PC-9 (cell line): ENCODE results near the gene SPECC1L. TPM values are rescaled to one million over a fixed set of nuclear protein-coding genes. Genes with fewer than 3 reads are reported as not detected.

Experiments
- BruUV-seq: library from RNA; stranded (reverse); fragments of 400-500 nt; replicated peaks from 2 replicates; lab custom pipeline; 2021; lab: Mats Ljungman, UMichigan
- CTCF ChIA-PET: fragments of 300-600 bp; sonication (Branson Sonifier 250); formaldehyde crosslinking; loops from one replicate; lab custom pipeline; 2022; ENCODE audit warnings: antibody characterized with exemption; lab: Charles Lee
- POLR2A ChIA-PET: fragments of 300-600 bp; sonication (Branson Sonifier 250); formaldehyde crosslinking; loops from one replicate; lab custom pipeline; 2022; ENCODE audit warnings: antibody characterized with exemption; ENCODE audit not compliant: unreplicated experiment; lab: Charles Lee
- DNase-seq, 2 experiments: peaks; one replicate each; pipeline versions ENCODE4 v3.0.0 to v3.0.0-alpha.2; 2015 to 2022; ENCODE audit warnings: mixed read lengths in 1 of 2
- H2AFZ ChIP-seq: fragments of 200-600 bp; sonication (generic); 2 replicates; pipeline ENCODE4 v1.8.1; 2017; ENCODE audit warnings: antibody characterized with exemption
- H3F3A ChIP-seq: fragments of 200-600 bp; sonication (generic); 2 replicates; pipeline ENCODE4 v1.8.1; 2017; ENCODE audit warnings: antibody characterized with exemption, mild to moderate bottlenecking, low read depth; ENCODE audit not compliant: insufficient read depth
- H3K27ac ChIP-seq: fragments of 200-600 bp; sonication (generic); 2 replicates; pipeline ENCODE4 v1.6.1; 2016; ENCODE audit warnings: mixed run types
- H3K27me3 ChIP-seq: fragments of 200-600 bp; sonication (generic); 2 replicates; pipeline ENCODE4 v1.6.1; 2016; ENCODE audit warnings: low read depth, mixed run types; ENCODE audit not compliant: insufficient read depth
- H3K36me3 ChIP-seq: fragments of 200-600 bp; sonication (generic); 2 replicates; pipeline ENCODE4 v1.6.1; 2016; ENCODE audit warnings: low read depth, mixed run types
- H3K4me1 ChIP-seq: fragments of 200-600 bp; sonication (generic); replicated peaks from 2 replicates; pipeline ENCODE4 v1.6.1; 2016; ENCODE audit warnings: mixed run types; ENCODE audit not compliant: insufficient read depth
- H3K4me2 ChIP-seq: fragments of 200-600 bp; sonication (generic); 2 replicates; pipeline ENCODE4 v1.6.1; 2017; ENCODE audit warnings: mixed run types
- H3K4me3 ChIP-seq: fragments of 200-600 bp; sonication (generic); 2 replicates; pipeline ENCODE4 v1.6.1; 2016; ENCODE audit warnings: mixed run types
- H3K79me2 ChIP-seq: fragments of 200-600 bp; sonication (generic); 2 replicates; pipeline ENCODE4 v1.6.1; 2017; ENCODE audit warnings: low read depth, mixed run types
- H3K9me2 ChIP-seq: fragments of 200-600 bp; sonication (generic); 2 replicates; pipeline ENCODE4 v1.8.1; 2017; ENCODE audit warnings: mild to moderate bottlenecking; ENCODE audit not compliant: insufficient read depth
- H3K9me3 ChIP-seq: fragments of 200-600 bp; sonication (generic); 2 replicates; pipeline ENCODE4 v1.8.1; 2016; ENCODE audit warnings: low read depth; ENCODE audit not compliant: insufficient read depth
- H4K20me1 ChIP-seq: fragments of 200-600 bp; sonication (generic); 2 replicates; pipeline ENCODE4 v1.8.1; 2017; ENCODE audit not compliant: insufficient read depth
- EZH2 ChIP-seq: fragments of 200-600 bp; sonication (generic); IDR thresholded peaks from 2 replicates; pipeline ENCODE4 v1.8.0; 2017; ENCODE audit warnings: antibody characterized with exemption, low read depth
- intact Hi-C: fragments of 100-400 bp; cut with micrococcal nuclease; formaldehyde crosslinking; loops from one replicate; pipeline ENCODE4 v1.10.0; 2022; ENCODE audit not compliant: unreplicated experiment
- total RNA-seq: library from RNA; stranded (reverse); gene quantifications from 2 replicates; pipeline ENCODE4 v1.2.3, GENCODE V29; 2021
- TF ChIP-seq, protein P1 (sequence below): fragments of 200-600 bp; sonication (generic); conservative IDR thresholded peaks from 2 replicates; pipeline ENCODE4 v1.6.1; 2017; ENCODE audit warnings: mixed run types, antibody characterized with exemption, mild to moderate bottlenecking, moderate library complexity

Gene SPECC1L
- total RNA-seq, 1 experiment from 2014 or later: 38.9 TPM

DNA sequence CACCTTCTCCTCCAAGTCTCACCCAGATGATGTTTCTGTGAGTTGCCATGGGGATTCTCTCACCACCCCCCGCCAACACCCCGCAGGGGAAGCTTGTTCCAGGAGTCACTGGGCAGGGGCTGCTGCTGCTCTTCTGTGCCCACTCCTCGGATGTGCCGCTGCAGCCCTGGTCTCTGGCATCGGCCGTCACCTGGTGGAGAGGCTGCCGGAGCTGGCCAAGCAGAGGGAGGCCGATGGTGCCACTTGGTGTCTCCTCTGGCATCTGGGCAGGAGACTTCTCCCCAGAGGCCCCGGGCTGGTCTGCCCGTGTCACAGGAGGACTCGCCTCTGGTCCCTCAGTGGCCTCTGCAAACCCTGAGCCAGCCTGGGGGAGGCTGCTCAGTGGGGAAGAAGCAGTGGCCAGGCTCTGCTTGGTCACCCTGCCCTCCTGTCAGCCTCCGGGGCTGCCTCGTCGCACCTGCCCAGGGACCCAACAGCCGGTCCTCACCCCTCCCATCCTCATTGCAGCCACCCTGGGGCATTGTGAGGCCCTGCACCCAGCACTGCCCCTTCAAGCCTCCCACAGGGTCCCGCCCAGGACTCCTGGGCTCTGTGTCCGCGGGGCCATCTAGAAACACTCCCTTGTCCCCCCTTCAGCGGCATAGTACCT lies 156.3 kb downstream of the SPECC1L start:
- no peaks in the 10 kb centered on the region for H3K79me2 ChIP-seq
- peaks cover 5% of the 10 kb centered on the region; the same call in 1 of the 2 replicates for H3F3A ChIP-seq
- ChIA-PET POLR2A (no interaction called here), CTCF (interaction anchor here (0.6 kb wide), 1 partner anchor 1943 kb away, joined by 23 read pairs; no protein-coding TSS in a partner anchor)
- H3K4me3 ChIP-seq: no peak overlapping the region
- H2AFZ ChIP-seq: no peak overlapping the region
- no peaks in the 10 kb centered on the region for H3K36me3 ChIP-seq
- no peaks in the 10 kb centered on the region for H3K9me3 ChIP-seq
- no peaks in the 10 kb centered on the region for H3K27me3 ChIP-seq
- BruUV-seq: no TSS peak
- no peaks in the 10 kb centered on the region for H3K4me1 ChIP-seq
- no peaks in the 10 kb centered on the region for H3K9me2 ChIP-seq
- TF ChIP-seq EZH2: no peak
- TF ChIP-seq, protein P1, sequence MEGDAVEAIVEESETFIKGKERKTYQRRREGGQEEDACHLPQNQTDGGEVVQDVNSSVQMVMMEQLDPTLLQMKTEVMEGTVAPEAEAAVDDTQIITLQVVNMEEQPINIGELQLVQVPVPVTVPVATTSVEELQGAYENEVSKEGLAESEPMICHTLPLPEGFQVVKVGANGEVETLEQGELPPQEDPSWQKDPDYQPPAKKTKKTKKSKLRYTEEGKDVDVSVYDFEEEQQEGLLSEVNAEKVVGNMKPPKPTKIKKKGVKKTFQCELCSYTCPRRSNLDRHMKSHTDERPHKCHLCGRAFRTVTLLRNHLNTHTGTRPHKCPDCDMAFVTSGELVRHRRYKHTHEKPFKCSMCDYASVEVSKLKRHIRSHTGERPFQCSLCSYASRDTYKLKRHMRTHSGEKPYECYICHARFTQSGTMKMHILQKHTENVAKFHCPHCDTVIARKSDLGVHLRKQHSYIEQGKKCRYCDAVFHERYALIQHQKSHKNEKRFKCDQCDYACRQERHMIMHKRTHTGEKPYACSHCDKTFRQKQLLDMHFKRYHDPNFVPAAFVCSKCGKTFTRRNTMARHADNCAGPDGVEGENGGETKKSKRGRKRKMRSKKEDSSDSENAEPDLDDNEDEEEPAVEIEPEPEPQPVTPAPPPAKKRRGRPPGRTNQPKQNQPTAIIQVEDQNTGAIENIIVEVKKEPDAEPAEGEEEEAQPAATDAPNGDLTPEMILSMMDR: no peak
- H4K20me1 ChIP-seq: no peaks in the 10 kb centered on the region
- intact Hi-C loops: no loop called here
- no peak for DNase-seq
- no peak overlapping the region for H3K27ac ChIP-seq
- H3K4me2 ChIP-seq: no peak overlapping the region

DNA sequence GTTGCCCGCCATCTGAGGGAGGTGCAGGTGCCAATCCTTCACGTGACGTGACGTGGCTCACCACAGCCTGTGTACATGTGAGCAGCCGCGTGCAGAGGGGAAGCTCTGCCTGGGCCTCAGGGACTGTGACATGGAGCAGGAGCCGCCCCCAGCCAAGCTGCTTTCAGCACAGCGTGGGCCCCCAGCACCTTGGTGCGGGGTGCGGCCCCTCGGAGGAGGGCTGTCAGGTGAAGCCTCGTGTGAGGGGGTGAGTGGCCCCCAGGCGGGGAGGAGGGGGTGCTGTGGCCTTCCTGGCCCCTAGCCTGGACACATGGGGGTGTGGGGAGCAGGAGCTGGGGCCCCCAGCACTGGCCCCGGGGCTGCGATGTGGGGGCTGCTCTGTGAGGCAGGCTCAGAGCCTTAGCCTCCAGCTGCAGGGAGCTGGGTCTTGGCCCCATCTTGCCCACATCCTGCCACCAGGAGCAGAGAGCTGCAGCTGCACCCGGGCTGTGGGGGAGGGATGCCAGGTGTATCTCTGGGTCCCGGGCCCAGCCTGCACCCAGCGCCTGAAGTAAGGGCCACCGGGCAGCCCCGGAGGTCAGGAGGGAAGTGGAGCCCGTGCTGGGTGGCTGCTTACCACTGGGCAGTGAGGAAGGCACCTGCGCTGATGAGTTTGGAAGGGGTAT lies 157.0 kb downstream of the SPECC1L start, which contains the start of gene ADORA2A:
Gene ADORA2A, plus strand, starts transcription at position 100 of the 665 bp plus-strand sequence. CDS start 5,806 bp downstream, outside the sequence.
- Histone ChIP-seq H3K9me2 (no peaks in the 10 kb centered on the region), H3K36me3 (no peaks in the 10 kb centered on the region), H3K4me3 (no peak within 1 kb of the TSS), H3K27me3 (no peaks in the 10 kb centered on the region), H3K4me2 (no peak within 1 kb of the TSS), H4K20me1 (no peaks in the 10 kb centered on the region), H3F3A (peaks cover 1% of the 10 kb centered on the region; the same call in 1 of the 2 replicates), H3K4me1 (no peaks in the 10 kb centered on the region), H2AFZ (no peak within 1 kb of the TSS), H3K9me3 (no peaks in the 10 kb centered on the region), H3K27ac (no peak within 1 kb of the TSS), H3K79me2 (no peaks in the 10 kb centered on the region)
- TF ChIP-seq, protein P1: no peak
- no peak for TF ChIP-seq EZH2
- no TSS peak for BruUV-seq
- intact Hi-C loops: no loop called here
- no peak for DNase-seq
- POLR2A ChIA-PET: no interaction called here
- CTCF ChIA-PET: interaction anchor here (0.6 kb wide), 1 partner anchor 1943 kb away, joined by 23 read pairs; no protein-coding TSS in a partner anchor

DNA sequence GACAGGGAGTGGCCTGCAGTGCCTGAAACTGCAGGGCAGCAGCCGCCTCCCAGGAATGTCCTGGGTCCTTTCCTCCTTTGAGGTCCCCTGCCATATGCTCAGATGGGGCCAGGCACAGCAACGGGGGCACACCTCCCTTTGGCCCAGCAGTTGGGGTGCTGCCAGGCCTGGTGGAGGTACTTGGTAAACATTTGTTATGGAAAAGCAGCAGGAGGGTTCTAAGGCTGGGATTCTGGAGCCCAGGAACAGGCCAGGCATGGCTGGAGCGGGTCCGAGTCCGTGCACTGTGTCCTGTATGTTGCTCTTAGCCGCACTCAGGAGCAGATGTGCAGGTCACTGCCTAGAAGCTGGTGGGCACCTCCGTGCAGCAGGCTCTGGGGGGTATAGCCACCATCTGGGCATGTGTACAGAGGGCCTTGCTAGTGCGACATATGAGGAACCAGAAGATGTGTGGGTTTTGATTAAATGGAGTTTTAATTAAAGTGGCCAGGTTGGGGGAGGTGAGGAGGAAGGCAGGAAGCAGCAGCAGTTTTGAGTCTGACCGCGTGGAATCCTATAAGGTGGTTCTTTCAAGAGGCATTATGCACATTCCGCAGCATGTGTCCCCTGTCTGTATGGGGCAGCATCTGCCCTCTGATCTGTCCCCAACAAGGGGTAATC lies 158.2 kb downstream of the SPECC1L start:
- Histone ChIP-seq H3K79me2 (no peaks in the 10 kb centered on the region), H3K4me1 (peaks cover 3% of the 10 kb centered on the region; the same call in 1 of the 2 replicates), H3F3A (peaks cover 1% of the 10 kb centered on the region; the same call in 1 of the 2 replicates), H3K4me3 (no peak overlapping the region), H3K27me3 (no peaks in the 10 kb centered on the region), H2AFZ (no peak overlapping the region), H3K36me3 (no peaks in the 10 kb centered on the region), H3K27ac (no peak overlapping the region), H3K4me2 (no peak overlapping the region), H4K20me1 (no peaks in the 10 kb centered on the region), H3K9me2 (no peaks in the 10 kb centered on the region), H3K9me3 (no peaks in the 10 kb centered on the region)
- no TSS peak for BruUV-seq
- ChIA-PET POLR2A (no interaction called here), CTCF (no interaction called here)
- intact Hi-C loops: no loop called here
- DNase-seq: no peak
- no peak for TF ChIP-seq EZH2
